H9 (cell line): Measurements from ENCODE around the gene SLC6A19. TPM values are rescaled to one million over a fixed set of nuclear protein-coding genes. Genes with fewer than 3 reads are reported as not detected.

ENCODE experiments used
- DNase-seq: peaks from one replicate; pipeline ENCODE4 v3.0.0-alpha.2; 2017
- H2AFZ ChIP-seq: one replicate; pipeline ENCODE4 v1.6.1; 2013; ENCODE audit warnings: mild to moderate bottlenecking, low read length, control low read depth, moderate library complexity
- H2AK5ac ChIP-seq: 2 replicates; pipeline ENCODE4 v1.6.1; 2013; ENCODE audit warnings: low read length, control low read depth, mixed read lengths; ENCODE audit not compliant: insufficient read length
- H2BK120ac ChIP-seq: one replicate; pipeline ENCODE4 v1.6.1; 2013; ENCODE audit warnings: low read depth, mild to moderate bottlenecking, low read length, control low read depth, inconsistent platforms; ENCODE audit not compliant: poor library complexity, severe bottlenecking
- H2BK12ac ChIP-seq: 2 replicates; pipeline ENCODE4 v1.6.1; 2013; ENCODE audit warnings: low read length, control low read depth, mixed read lengths, low read depth; ENCODE audit not compliant: insufficient read length
- H2BK15ac ChIP-seq: 2 replicates; pipeline ENCODE4 v1.6.1; 2013; ENCODE audit warnings: low read depth, low read length, control low read depth
- H2BK20ac ChIP-seq: one replicate; pipeline ENCODE4 v1.6.1; 2013; ENCODE audit warnings: low read depth, mild to moderate bottlenecking, low read length, control low read depth, inconsistent platforms; ENCODE audit not compliant: poor library complexity, severe bottlenecking
- H2BK5ac ChIP-seq: 2 replicates; pipeline ENCODE4 v1.6.1; 2013; ENCODE audit warnings: low read length, control low read depth, mixed read lengths; ENCODE audit not compliant: insufficient read length
- H3K14ac ChIP-seq: 2 replicates; pipeline ENCODE4 v1.6.1; 2013; ENCODE audit warnings: low read length, control low read depth; ENCODE audit not compliant: insufficient read depth
- H3K18ac ChIP-seq: 2 replicates; pipeline ENCODE4 v1.6.1; 2013; ENCODE audit warnings: low read depth, mild to moderate bottlenecking, mixed read lengths, low read length, control low read depth; ENCODE audit not compliant: insufficient read length
- H3K23ac ChIP-seq: 2 replicates; pipeline ENCODE4 v1.6.1; 2013; ENCODE audit warnings: low read length, control low read depth, mixed read lengths, low read depth; ENCODE audit not compliant: insufficient read length
- H3K23me2 ChIP-seq: 2 replicates; pipeline ENCODE4 v1.6.1; 2013; ENCODE audit warnings: low read depth, mild to moderate bottlenecking, mixed read lengths, low read length, control low read depth; ENCODE audit not compliant: insufficient read length, poor library complexity, severe bottlenecking
- H3K27ac ChIP-seq: 2 replicates; pipeline ENCODE4 v1.5.1; 2013; ENCODE audit warnings: low read length, control low read depth, mixed read lengths, low read depth; ENCODE audit not compliant: insufficient read length
- H3K27me3 ChIP-seq: 2 replicates; pipeline ENCODE4 v1.6.1; 2013; ENCODE audit warnings: low read length, control low read depth, inconsistent platforms; ENCODE audit not compliant: insufficient read depth
- H3K4ac ChIP-seq: 2 replicates; pipeline ENCODE4 v1.6.1; 2013; ENCODE audit warnings: low read depth, mild to moderate bottlenecking, control low read depth, inconsistent platforms, low read length, moderate library complexity
- H3K4me1 ChIP-seq: 2 replicates; pipeline ENCODE4 v1.6.1; 2013; ENCODE audit warnings: low read length, control low read depth, inconsistent platforms; ENCODE audit not compliant: insufficient read depth
- H3K4me2 ChIP-seq: 2 replicates; pipeline ENCODE4 v1.6.1; 2013; ENCODE audit warnings: low read length, control low read depth, mixed read lengths; ENCODE audit not compliant: insufficient read length, insufficient read depth
- H3K56ac ChIP-seq: 2 replicates; pipeline ENCODE4 v1.6.1; 2013; ENCODE audit warnings: low read depth, mild to moderate bottlenecking, mixed read lengths, low read length, control low read depth; ENCODE audit not compliant: insufficient read length
- H3K79me1 ChIP-seq: 2 replicates; pipeline ENCODE4 v1.6.1; 2013; ENCODE audit warnings: low read depth, mild to moderate bottlenecking, moderate library complexity, low read length, control low read depth, inconsistent platforms; ENCODE audit not compliant: insufficient read depth, poor library complexity, severe bottlenecking
- H3K79me2 ChIP-seq: 2 replicates; pipeline ENCODE4 v1.6.1; 2013; ENCODE audit warnings: low read length, control low read depth, inconsistent platforms; ENCODE audit not compliant: insufficient read depth
- H3K9ac ChIP-seq: 2 replicates; pipeline ENCODE4 v1.6.1; 2013; ENCODE audit warnings: low read length, control low read depth, mixed read lengths; ENCODE audit not compliant: insufficient read length; ENCODE audit errors: extremely low read depth
- H3K9me3 ChIP-seq: one replicate; pipeline ENCODE4 v1.6.1; 2013; ENCODE audit warnings: low read depth, low read length, inconsistent platforms; ENCODE audit not compliant: control insufficient read depth
- H3T11ph ChIP-seq: one replicate; pipeline ENCODE4 v1.6.1; 2013; ENCODE audit warnings: mild to moderate bottlenecking, low read length, control low read depth, inconsistent platforms
- H4K20me1 ChIP-seq: one replicate; pipeline ENCODE4 v1.6.1; 2013; ENCODE audit not compliant: control insufficient read depth, insufficient read length, insufficient read depth
- H4K5ac ChIP-seq: 2 replicates; pipeline ENCODE4 v1.6.1; 2013; ENCODE audit warnings: low read depth, mild to moderate bottlenecking, mixed read lengths, low read length, control low read depth; ENCODE audit not compliant: insufficient read length
- H4K8ac ChIP-seq: replicated peaks from 2 replicates; pipeline ENCODE4 v1.6.1; 2013; ENCODE audit warnings: low read length, control low read depth, mixed read lengths, low read depth; ENCODE audit not compliant: insufficient read length
- H4K91ac ChIP-seq: 2 replicates; pipeline ENCODE4 v1.6.1; 2013; ENCODE audit warnings: low read depth, mild to moderate bottlenecking, moderate library complexity, mixed read lengths, low read length, control low read depth; ENCODE audit not compliant: insufficient read length
- H3K27ac Mint-ChIP-seq, 3 experiments: 2 replicates in 2 of 3; 3 replicates in 1 of 3; pipeline ENCODE4 v1.8.0; 2020 to 2021; ENCODE audit warnings: mixed read lengths in 3 of 3, mild to moderate bottlenecking in 1 of 3, moderate library complexity in 1 of 3
- H3K27me3 Mint-ChIP-seq: 2 replicates; pipeline ENCODE4 v1.8.0; 2021; ENCODE audit warnings: low read depth, mild to moderate bottlenecking, moderate library complexity, mixed read lengths
- H3K36me3 Mint-ChIP-seq, 3 experiments: 2 replicates in 2 of 3; 3 replicates in 1 of 3; pipeline ENCODE4 v1.8.0; 2020 to 2021; ENCODE audit warnings: low read depth in 3 of 3, mixed read lengths in 3 of 3; ENCODE audit not compliant: insufficient read depth in 1 of 3
- H3K4me1 Mint-ChIP-seq, 2 experiments: 2 replicates each; pipeline ENCODE4 v1.8.0; 2020; ENCODE audit warnings: mixed read lengths in 2 of 2
- H3K4me3 Mint-ChIP-seq, 2 experiments: 2 replicates in 1 of 2; 3 replicates in 1 of 2; pipeline ENCODE4 v1.8.0; 2020 to 2021; ENCODE audit warnings: mild to moderate bottlenecking in 2 of 2, mixed read lengths in 2 of 2, moderate library complexity in 1 of 2
- H3K9me3 Mint-ChIP-seq, 2 experiments: 2 replicates in 1 of 2; 3 replicates in 1 of 2; pipeline ENCODE4 v1.8.0; 2020; ENCODE audit warnings: mild to moderate bottlenecking in 2 of 2, mixed read lengths in 2 of 2, moderate library complexity in 1 of 2
- CTCF ChIP-seq: fragments of 200-600 bp; sonication (generic); conservative IDR thresholded peaks from 3 replicates; pipeline ENCODE4 v1.8.0; 2021; ENCODE audit warnings: antibody characterized with exemption, mild to moderate bottlenecking
- WGBS: extraction: QIAGEN DNeasy Blood & Tissue Kit; methylation state at CpG from one replicate; pipeline ENCODE4 v1.1.7; 2013; ENCODE audit warnings: missing lambda C conversion rate, low lambda C conversion rate, mixed read lengths; ENCODE audit not compliant: insufficient read length; ENCODE audit errors: extremely low coverage; 5-methylcytosine and 5-hydroxymethylcytosine counted together
- total RNA-seq: library from RNA; stranded (reverse); gene quantifications from 2 replicates; pipeline ENCODE4 v1.2.1, GENCODE V29; 2021

The SLC6A19 gene
- total RNA-seq, 1 experiment from 2014 or later: not detected

GRCh38 chr5:1256776-1257175, 55.4 kb downstream of the SLC6A19 start:
- H3K14ac ChIP-seq: no peak overlapping the region; the same call in 1 of the 2 replicates
- H3K4me1 Mint-ChIP-seq: peaks cover 3 to 7% of the 10 kb centered on the region in 2 experiments; a peak in 2 of 4 replicates
- H3K18ac ChIP-seq: no peak overlapping the region
- no peak overlapping the region for H3K9ac ChIP-seq
- H2BK12ac ChIP-seq: no peak overlapping the region
- H3K56ac ChIP-seq: no peak overlapping the region
- no CpG with 5 or more reads among the region's 23 CpGs for WGBS
- no peak overlapping the region for H3K4ac ChIP-seq
- H2BK20ac ChIP-seq: no peak overlapping the region
- H3K4me1 ChIP-seq: no peaks in the 10 kb centered on the region
- no peak overlapping the region for H4K5ac ChIP-seq
- no peaks in the 10 kb centered on the region for H3K79me2 ChIP-seq
- no peak overlapping the region for H4K91ac ChIP-seq
- H3K79me1 ChIP-seq: no peaks in the 10 kb centered on the region
- H3K36me3 Mint-ChIP-seq: peaks cover 0 to 3% (median 0%) of the 10 kb centered on the region in 3 experiments; a peak in 3 of 7 replicates
- no peaks in the 10 kb centered on the region for H4K20me1 ChIP-seq
- H3T11ph ChIP-seq: no peak overlapping the region
- H3K27me3 ChIP-seq: no peaks in the 10 kb centered on the region
- no peak for DNase-seq
- TF ChIP-seq CTCF: no peak
- no peak overlapping the region for H2AFZ ChIP-seq
- no peak overlapping the region for H2BK5ac ChIP-seq
- H2BK120ac ChIP-seq: no peak overlapping the region
- H3K9me3 ChIP-seq: peaks cover 5% of the 10 kb centered on the region
- H3K27me3 Mint-ChIP-seq: no peaks in the 10 kb centered on the region
- no peak overlapping the region for H3K27ac Mint-ChIP-seq
- no peaks in the 10 kb centered on the region for H3K23me2 ChIP-seq
- no peak overlapping the region for H2AK5ac ChIP-seq
- no peak overlapping the region for H3K4me2 ChIP-seq
- H3K23ac ChIP-seq: no peak overlapping the region
- no peak overlapping the region for H3K27ac ChIP-seq
- no peak overlapping the region for H2BK15ac ChIP-seq
- H4K8ac ChIP-seq: no peak overlapping the region
- no peaks in the 10 kb centered on the region for H3K9me3 Mint-ChIP-seq
- H3K4me3 Mint-ChIP-seq: no peak overlapping the region
